ENCODE results near the gene AQP7. TPM values are rescaled to one million over a fixed set of nuclear protein-coding genes. Genes with fewer than 3 reads are reported as not detected.

The AQP7 gene
- total RNA-seq, 4 donors from 2014 or later, result 2.7 to 20.7 (median 9.6) TPM

DNA sequence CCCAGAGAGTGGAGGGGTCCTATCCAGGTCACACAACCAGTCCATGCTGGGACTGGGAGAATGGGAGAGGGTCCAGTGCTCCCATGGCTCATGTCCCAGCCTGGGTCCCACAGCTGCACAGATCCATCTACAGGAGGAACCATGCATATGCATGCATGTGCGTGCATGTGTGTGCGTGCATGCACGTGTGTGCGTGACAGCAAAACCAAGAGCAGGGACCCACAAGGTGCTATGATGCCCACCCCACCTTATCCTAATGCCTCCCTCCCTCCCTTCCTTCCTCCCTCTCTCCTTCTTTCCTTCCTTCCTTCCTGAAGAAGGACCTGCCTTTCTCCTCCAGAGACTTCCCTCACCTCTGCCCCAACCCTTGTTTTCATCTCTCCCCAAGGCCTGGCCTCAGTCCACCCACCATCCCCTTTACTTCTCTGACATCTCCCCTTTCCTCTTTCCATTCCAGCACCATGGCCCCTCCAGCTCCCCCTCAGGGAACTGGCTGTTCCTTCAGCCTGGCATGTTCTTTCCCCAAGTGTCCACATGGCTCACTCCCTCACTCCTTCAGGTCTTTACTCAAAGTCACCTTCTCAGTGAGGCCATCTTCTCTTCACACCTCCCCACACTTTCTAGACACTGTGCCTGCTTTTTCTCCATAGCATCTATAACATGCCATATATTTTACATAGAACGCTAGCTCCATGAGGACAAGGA, 21.8 kb downstream of the AQP7 start:
- intact Hi-C loops (cut with DNase I; ENCODE audit: low total_unique reads), result no loop called here
- no peak for TF ChIP-seq POLR2A (IDR thresholded peaks at IDR 0.05)
- TF ChIP-seq, protein P1, sequence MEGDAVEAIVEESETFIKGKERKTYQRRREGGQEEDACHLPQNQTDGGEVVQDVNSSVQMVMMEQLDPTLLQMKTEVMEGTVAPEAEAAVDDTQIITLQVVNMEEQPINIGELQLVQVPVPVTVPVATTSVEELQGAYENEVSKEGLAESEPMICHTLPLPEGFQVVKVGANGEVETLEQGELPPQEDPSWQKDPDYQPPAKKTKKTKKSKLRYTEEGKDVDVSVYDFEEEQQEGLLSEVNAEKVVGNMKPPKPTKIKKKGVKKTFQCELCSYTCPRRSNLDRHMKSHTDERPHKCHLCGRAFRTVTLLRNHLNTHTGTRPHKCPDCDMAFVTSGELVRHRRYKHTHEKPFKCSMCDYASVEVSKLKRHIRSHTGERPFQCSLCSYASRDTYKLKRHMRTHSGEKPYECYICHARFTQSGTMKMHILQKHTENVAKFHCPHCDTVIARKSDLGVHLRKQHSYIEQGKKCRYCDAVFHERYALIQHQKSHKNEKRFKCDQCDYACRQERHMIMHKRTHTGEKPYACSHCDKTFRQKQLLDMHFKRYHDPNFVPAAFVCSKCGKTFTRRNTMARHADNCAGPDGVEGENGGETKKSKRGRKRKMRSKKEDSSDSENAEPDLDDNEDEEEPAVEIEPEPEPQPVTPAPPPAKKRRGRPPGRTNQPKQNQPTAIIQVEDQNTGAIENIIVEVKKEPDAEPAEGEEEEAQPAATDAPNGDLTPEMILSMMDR (IDR thresholded peaks at IDR 0.05), result no peak
- WGBS, 2 donors, result 73 to 89% methylated on average over 5 of the region's 5 CpGs
- DNase-seq (ENCODE audit: low spot score in 2 of 2), result no peak
- H3K4me3 ChIP-seq (ENCODE audit: low read depth, poor library complexity, severe bottlenecking), result no peak overlapping the region

DNA sequence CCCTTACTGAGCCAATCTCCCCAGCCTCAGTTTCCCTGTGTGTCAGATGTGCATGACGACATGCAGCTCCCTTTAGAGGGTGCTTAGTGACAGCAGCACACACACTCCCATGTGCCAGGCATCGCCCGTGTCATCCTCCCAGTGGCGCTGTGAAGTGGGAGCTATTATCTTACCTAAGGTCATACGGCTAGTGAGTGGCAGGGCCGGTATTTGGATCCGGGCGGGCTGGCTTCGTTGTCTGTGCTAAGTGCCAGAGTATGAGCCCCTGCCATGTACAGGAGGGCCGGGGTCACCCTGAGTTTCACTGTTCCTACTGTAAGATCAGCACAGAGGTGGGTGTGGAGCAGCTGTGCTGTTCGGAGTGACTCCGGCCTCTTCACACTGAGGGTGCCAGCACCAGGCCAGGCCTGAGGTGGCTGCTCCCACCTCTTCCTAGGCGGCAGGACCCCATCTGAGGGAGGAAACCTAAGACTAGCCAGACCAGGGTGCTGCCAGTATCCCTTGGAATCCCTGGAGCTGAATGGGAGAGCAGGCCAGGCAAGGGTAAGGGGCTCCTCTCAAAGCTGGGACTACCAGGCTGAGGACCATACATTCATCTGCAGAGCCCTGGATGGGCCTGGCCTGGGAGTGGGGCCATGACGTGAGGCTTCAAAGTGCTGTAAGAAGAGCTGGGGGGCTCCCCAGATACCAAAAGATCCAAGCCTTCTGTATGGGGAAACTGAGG, 22.5 kb downstream of the AQP7 start:
- 76 to 88% methylated on average over 10 to 14 of the region's 14 CpGs for WGBS, 2 donors
- intact Hi-C loops (cut with DNase I; ENCODE audit: low total_unique reads), result loop anchor here (10.0 kb wide), 1 partner anchor 85 kb away; no protein-coding TSS in a partner anchor
- H3K4me3 ChIP-seq (ENCODE audit: low read depth, poor library complexity, severe bottlenecking), result no peak overlapping the region
- DNase-seq (ENCODE audit: low spot score in 2 of 2), result peak in 1 of 2 donors; percentile 80
- no peak for TF ChIP-seq POLR2A (IDR thresholded peaks at IDR 0.05)

DNA sequence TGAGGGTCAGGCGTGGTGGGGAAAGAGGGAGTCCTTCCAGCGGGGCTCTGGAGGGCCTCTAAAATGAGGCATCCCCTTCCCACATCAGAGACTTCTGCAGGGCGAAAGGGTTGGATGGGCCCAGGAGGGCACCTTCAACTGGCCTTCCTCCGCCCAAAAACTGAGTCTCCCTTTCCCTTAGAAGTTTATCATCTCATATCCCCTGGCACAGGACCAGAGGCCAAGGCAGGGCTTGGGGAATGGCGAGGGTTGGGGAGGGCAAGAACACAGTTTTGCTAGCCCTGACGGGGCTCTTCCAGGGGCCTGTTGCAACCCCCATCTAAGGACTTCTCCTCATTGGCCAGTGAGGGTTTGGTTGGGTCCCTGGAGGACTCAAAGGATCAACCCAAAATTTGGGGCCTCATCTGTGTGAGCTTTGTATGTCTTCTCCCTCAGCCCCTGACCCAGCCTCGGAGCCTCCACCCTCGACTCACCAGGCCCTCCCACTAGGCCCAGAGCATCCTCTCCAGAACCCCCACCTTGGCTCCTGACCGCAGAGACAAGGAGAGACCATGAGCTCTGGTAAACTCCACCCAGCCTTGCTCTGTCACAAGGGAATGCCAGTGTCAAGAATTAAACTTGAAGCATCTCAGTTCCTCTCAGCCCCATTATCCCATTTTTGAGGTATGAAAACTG, 24.1 kb downstream of the AQP7 start:
- intact Hi-C loops (cut with DNase I; ENCODE audit: low total_unique reads), result loop anchor here (10.0 kb wide), 1 partner anchor 87 kb away; no protein-coding TSS in a partner anchor
- TF ChIP-seq, protein P1 (IDR thresholded peaks at IDR 0.05), result no peak
- TF ChIP-seq POLR2A (IDR thresholded peaks at IDR 0.05), result no peak
- DNase-seq (ENCODE audit: low spot score in 2 of 2), result peak in 1 of 2 donors; percentile 34
- 80 to 94% methylated on average over 8 to 9 of the region's 9 CpGs for WGBS, 2 donors
- no peak overlapping the region for H3K4me3 ChIP-seq (ENCODE audit: low read depth, poor library complexity, severe bottlenecking)

DNA sequence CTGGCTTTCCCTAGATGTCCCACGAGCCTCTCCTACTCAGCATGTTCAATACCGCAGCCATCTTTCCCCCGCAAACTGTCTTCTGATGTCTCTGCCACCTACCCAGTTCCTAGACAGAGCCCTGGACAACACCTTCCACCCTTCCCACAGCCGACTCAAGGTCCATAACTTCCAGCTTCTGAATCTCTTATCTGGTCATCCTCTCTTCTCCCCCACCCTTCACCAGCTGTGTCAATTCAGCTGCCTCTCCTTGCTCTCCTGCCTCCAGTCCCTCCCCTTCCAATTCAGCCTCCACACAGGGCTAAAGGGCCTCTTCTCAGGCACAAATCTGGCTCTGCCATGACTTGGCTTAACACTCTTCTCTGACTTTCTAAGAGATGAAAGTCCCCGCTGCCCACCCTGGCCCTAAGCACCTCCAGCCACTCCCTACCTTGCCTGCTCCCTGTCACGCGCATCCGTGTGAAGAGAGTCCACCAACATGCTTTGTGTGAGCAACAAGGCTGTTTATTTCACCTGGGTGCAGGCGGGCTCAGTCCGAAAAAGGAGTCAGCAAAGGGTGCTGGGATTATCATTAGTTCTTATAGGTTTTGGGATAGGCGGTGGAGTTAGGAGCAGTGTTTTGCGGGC, 25.2 kb downstream of the AQP7 start:
- TF ChIP-seq, protein P1 (IDR thresholded peaks at IDR 0.05), result no peak
- TF ChIP-seq POLR2A (IDR thresholded peaks at IDR 0.05), result no peak
- intact Hi-C loops (cut with DNase I; ENCODE audit: low total_unique reads), result loop anchor here (10.0 kb wide), 1 partner anchor 88 kb away; no protein-coding TSS in a partner anchor
- DNase-seq (ENCODE audit: low spot score in 2 of 2), result peak in 1 of 2 donors; percentile 59
- H3K4me3 ChIP-seq (ENCODE audit: low read depth, poor library complexity, severe bottlenecking), result no peak overlapping the region
- 93% methylated on average over 12 of the region's 12 CpGs for WGBS, 2 donors

DNA sequence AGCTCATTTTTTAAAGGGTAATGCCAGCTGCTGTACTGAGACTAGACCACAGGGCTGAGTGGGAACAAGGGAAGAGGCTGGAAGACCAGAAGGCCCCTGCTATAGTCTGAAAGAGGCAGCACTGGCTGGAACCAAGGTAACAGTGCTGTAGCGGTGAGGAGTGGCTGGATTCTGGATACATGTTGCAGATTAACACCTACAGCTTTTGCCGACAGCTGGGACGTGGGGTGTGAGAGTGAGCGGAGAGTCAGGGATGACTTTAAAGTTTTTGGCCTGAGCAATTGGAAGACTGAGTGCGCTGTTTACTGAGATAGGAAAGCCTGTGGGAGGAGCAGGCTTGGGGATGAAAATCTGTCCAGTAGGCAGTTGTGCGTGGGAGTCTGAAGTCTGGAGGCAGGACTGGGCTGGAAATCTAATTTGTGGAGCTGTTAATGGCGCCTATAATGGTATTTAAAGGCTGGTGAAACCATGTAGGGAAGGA, 26.5 kb downstream of the AQP7 start:
- intact Hi-C loops (cut with DNase I; ENCODE audit: low total_unique reads), result loop anchor here (10.0 kb wide), 1 partner anchor 89 kb away; no protein-coding TSS in a partner anchor

More for the DNA sequence above, 26.5 kb downstream of the AQP7 start:
- 86 to 91% methylated on average over 7 of the region's 7 CpGs for WGBS, 2 donors
- TF ChIP-seq POLR2A (IDR thresholded peaks at IDR 0.05), result no peak
- TF ChIP-seq, protein P1 (IDR thresholded peaks at IDR 0.05), result no peak
- peak in 1 of 2 donors; percentile 77 for DNase-seq (ENCODE audit: low spot score in 2 of 2)
- no peak overlapping the region for H3K4me3 ChIP-seq (ENCODE audit: low read depth, poor library complexity, severe bottlenecking)

Data from lower leg skin (tissue), 4 donors.